OCI-LY7 (cell line): Measurements from ENCODE around the gene CNTN5.

Experiments
- EZH2phosphoT487 ChIP-seq: fragments of 200-600 bp; sonication (generic); IDR thresholded peaks from 2 replicates; pipeline ENCODE4 v1.6.1; 2018; ENCODE audit warnings: low read depth, borderline replicate concordance, mild to moderate bottlenecking, mixed run types, antibody characterized with exemption, low read length, moderate library complexity, mixed read lengths
- TF ChIP-seq, protein P1 (sequence below): fragments of 200-600 bp; sonication (generic); conservative IDR thresholded peaks from 2 replicates; pipeline ENCODE4 v1.5.1; 2014; ENCODE audit warnings: mild to moderate bottlenecking, antibody characterized with exemption, low read length, moderate library complexity, mixed read lengths

DNA sequence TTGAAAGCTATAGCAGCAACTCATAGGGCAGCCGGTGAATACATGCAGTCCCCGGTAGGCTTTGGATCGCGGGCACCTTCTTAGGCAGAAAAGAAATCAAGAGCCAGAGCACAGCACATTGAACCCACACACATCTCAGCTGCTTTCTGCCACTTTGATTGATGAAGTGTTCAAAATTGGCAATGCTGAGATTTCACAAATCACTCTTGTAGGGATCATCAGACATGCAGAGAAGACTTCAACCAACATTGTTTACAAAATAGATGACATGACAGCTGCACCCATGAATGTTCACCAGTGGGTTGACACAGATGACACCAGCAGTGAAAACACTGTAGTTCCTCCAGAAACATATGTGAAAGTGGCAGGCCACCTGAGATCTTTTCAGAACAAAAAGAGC, 1316.1 kb downstream of the CNTN5 start:
- TF ChIP-seq, protein P1, sequence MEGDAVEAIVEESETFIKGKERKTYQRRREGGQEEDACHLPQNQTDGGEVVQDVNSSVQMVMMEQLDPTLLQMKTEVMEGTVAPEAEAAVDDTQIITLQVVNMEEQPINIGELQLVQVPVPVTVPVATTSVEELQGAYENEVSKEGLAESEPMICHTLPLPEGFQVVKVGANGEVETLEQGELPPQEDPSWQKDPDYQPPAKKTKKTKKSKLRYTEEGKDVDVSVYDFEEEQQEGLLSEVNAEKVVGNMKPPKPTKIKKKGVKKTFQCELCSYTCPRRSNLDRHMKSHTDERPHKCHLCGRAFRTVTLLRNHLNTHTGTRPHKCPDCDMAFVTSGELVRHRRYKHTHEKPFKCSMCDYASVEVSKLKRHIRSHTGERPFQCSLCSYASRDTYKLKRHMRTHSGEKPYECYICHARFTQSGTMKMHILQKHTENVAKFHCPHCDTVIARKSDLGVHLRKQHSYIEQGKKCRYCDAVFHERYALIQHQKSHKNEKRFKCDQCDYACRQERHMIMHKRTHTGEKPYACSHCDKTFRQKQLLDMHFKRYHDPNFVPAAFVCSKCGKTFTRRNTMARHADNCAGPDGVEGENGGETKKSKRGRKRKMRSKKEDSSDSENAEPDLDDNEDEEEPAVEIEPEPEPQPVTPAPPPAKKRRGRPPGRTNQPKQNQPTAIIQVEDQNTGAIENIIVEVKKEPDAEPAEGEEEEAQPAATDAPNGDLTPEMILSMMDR: no peak
- TF ChIP-seq EZH2phosphoT487: no peak
